HG03342 (cell line): ENCODE data around the gene NPL.

ENCODE experiments used
- ATAC-seq: cut with Tn5 transposase; IDR thresholded peaks from one replicate; pipeline ENCODE4 v1.9.1; 2021; ENCODE audit warnings: mild to moderate bottlenecking, moderate library complexity; ENCODE audit not compliant: unreplicated experiment

The NPL gene

GRCh38 chr1:182811975-182812722 lies 22.6 kb downstream of the NPL start:
- ATAC-seq = no peak

- ATAC-seq = no peak
Observed at GRCh38 chr1:182816863-182817262, 27.3 kb downstream of the NPL start.

- ATAC-seq = no peak
Observed at GRCh38 chr1:182817802-182818201, 28.2 kb downstream of the NPL start.

- no peak for ATAC-seq
Observed at GRCh38 chr1:182823220-182823619, 33.6 kb downstream of the NPL start.

GRCh38 chr1:182826892-182827291 lies 37.3 kb downstream of the NPL start:
- ATAC-seq = no peak

- peak; percentile 70 for ATAC-seq
Observed at GRCh38 chr1:182829285-182829932, 39.8 kb downstream of the NPL start.

- ATAC-seq = no peak
Observed at GRCh38 chr1:182833271-182833670, 43.7 kb downstream of the NPL start.

- no peak for ATAC-seq
Observed at GRCh38 chr1:182834326-182834725, 44.8 kb downstream of the NPL start.

- ATAC-seq = no peak
Observed at GRCh38 chr1:182835806-182836205, 46.2 kb downstream of the NPL start.

- ATAC-seq = peak; percentile 81
Observed at GRCh38 chr1:182839209-182840066, 49.9 kb downstream of the NPL start, which contains the start of gene DHX9. DHX9 (plus strand) TSS chr1:182839347; CDS start chr1:182842567, 3,220 bp downstream.

GRCh38 chr1:182841368-182841988 lies 51.9 kb downstream of the NPL start:
- no peak for ATAC-seq

- no peak for ATAC-seq
Observed at GRCh38 chr1:182842265-182842664, 52.7 kb downstream of the NPL start.

- ATAC-seq = no peak
Observed at GRCh38 chr1:182845379-182845778, 55.8 kb downstream of the NPL start.

- no peak for ATAC-seq
Observed at GRCh38 chr1:182845894-182846293, 56.3 kb downstream of the NPL start.

- ATAC-seq = no peak
Observed at GRCh38 chr1:182847105-182847504, 57.5 kb downstream of the NPL start.

GRCh38 chr1:182848736-182849135 lies 59.2 kb downstream of the NPL start:
- ATAC-seq = no peak

- ATAC-seq = no peak
Observed at GRCh38 chr1:182850319-182850718, 60.7 kb downstream of the NPL start.

- no peak for ATAC-seq
Observed at GRCh38 chr1:182851825-182852224, 62.3 kb downstream of the NPL start.

GRCh38 chr1:182855911-182856310 lies 66.3 kb downstream of the NPL start:
- ATAC-seq = no peak

- no peak for ATAC-seq
Observed at GRCh38 chr1:182857212-182857611, 67.6 kb downstream of the NPL start.

GRCh38 chr1:182860658-182861057 lies 71.1 kb downstream of the NPL start:
- ATAC-seq = no peak
